HG03521 (cell line): Measurements from ENCODE around the gene PPP2R3C.
"Not testable (repeated sequence)": the region's sequence is repeated elsewhere in the genome, so short reads cannot be mapped to it uniquely, and the experiment has no call there.

Experiments used
- ATAC-seq: cut with Tn5 transposase; IDR thresholded peaks from one replicate; pipeline ENCODE4 v1.9.1; 2021; ENCODE audit warnings: mild to moderate bottlenecking, moderate library complexity; ENCODE audit not compliant: unreplicated experiment

The PPP2R3C gene

GRCh38 chr14:35133542-35134328 is 11.9 kb upstream of the PPP2R3C start:
- no peak for ATAC-seq

- ATAC-seq, result no peak
Measured at GRCh38 chr14:35124127-35124526, 2.3 kb upstream of the PPP2R3C start.

- no peak for ATAC-seq
Measured at GRCh38 chr14:35123388-35123703, 1.6 kb upstream of the PPP2R3C start.

GRCh38 chr14:35122696-35123387 is 1.1 kb upstream of the PPP2R3C start:
- ATAC-seq, result no peak

- ATAC-seq, result no peak
Measured at GRCh38 chr14:35121026-35121886, 534 bp downstream of the PPP2R3C start.

GRCh38 chr14:35117112-35117511 is 4.7 kb downstream of the PPP2R3C start:
- no peak for ATAC-seq

- no peak for ATAC-seq
Measured at GRCh38 chr14:35116242-35116641, 5.5 kb downstream of the PPP2R3C start.

- no peak for ATAC-seq
Measured at GRCh38 chr14:35114036-35114435, 7.8 kb downstream of the PPP2R3C start.

GRCh38 chr14:35113308-35113950 is 8.4 kb downstream of the PPP2R3C start:
- no peak for ATAC-seq

GRCh38 chr14:35112641-35113040 is 9.1 kb downstream of the PPP2R3C start:
- no peak for ATAC-seq

GRCh38 chr14:35107866-35108265 is 13.9 kb downstream of the PPP2R3C start:
- no peak for ATAC-seq

GRCh38 chr14:35094645-35095044 is 27.1 kb downstream of the PPP2R3C start:
- ATAC-seq, result not testable (repeated sequence)

- no peak for ATAC-seq
Measured at GRCh38 chr14:35088514-35088913, 33.3 kb downstream of the PPP2R3C start.

- ATAC-seq, result no peak
Measured at GRCh38 chr14:35085441-35085840, 36.3 kb downstream of the PPP2R3C start.

- ATAC-seq, result no peak
Measured at GRCh38 chr14:35083530-35084150, 38.1 kb downstream of the PPP2R3C start.

GRCh38 chr14:35079742-35080141 is 42.0 kb downstream of the PPP2R3C start:
- ATAC-seq, result no peak

GRCh38 chr14:35078082-35078481 is 43.7 kb downstream of the PPP2R3C start:
- ATAC-seq, result no peak

- ATAC-seq, result no peak
Measured at GRCh38 chr14:35073486-35073885, 48.3 kb downstream of the PPP2R3C start.

GRCh38 chr14:35072226-35072625 is 49.6 kb downstream of the PPP2R3C start:
- no peak for ATAC-seq

GRCh38 chr14:35068238-35069012 is 53.4 kb downstream of the PPP2R3C start:
- no peak for ATAC-seq
